HG02571 (cell line): ENCODE data around the gene PLXNA2.

Experiments
- ATAC-seq: cut with Tn5 transposase; IDR thresholded peaks from one replicate; pipeline ENCODE4 v1.9.1; 2021; ENCODE audit warnings: mild to moderate bottlenecking, moderate library complexity; ENCODE audit not compliant: unreplicated experiment

PLXNA2 gene

DNA sequence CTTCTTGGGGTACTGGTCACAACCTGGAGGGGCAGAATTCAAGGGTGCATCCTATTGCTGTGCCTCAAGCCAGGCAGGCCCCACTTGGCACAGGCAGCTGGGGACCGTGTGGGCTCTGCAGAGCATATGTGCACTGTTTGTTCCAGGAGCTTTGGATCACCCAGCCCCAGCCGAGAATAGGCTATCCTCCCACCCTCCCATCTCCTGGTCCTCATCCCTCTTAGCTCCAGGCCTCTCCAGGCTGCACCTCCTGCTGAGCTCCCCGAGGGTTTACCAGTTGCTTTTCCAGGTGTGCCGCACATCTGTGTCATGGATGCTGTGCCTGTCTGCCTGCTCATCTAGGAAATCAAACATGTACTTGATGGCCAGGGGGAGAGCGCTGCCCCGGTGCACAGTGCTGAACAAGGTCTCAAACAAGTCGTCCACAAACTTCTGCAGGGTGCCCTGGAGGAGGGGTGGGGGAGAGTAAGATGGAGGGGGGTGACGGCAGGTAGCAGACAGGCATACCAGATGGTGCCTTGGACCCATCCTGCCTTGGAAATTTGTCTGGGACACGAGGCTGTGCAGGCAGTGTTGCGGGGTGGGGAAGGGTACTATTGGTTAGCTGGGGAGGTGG lies 212.8 kb downstream of the PLXNA2 start:
- ATAC-seq = no peak

DNA sequence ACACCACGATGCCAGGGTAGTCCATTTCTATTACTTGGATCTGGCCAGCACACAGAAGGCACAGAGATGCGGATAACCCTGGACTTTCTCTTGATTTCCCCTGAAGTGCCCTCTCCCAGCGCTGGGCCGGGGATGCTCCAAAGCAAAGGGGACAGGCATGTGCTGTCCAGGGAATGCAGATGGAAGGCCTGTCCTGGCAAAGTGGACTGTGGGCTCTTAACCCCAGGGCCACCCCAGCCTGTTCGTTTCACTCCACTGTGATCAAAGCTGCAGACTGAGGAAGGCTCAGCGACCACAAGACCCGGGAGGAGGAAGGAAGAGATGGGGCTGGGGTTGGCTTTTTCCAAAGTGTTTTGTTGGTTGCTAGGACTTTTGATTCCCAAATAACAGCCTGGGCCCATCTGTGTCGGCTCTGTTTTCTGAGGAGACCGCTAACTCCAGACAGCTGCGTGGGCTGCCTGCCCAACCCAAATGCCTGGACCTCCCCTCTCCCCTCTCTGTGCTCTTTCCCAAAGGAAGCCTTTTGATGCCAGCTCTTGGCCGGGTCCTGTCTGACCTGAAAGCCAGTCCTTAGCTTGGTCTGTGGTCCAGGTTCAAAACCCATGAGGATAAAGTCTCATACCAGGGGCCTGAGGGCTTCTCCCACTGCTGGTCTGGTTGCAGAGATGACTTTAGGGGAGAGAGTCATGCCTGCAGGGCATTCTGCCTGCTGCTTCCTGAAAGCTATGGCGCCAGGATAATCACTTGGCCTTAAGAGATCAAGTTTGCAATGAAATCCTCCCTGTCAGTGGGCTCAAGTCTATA lies 213.7 kb downstream of the PLXNA2 start:
- ATAC-seq = no peak

DNA sequence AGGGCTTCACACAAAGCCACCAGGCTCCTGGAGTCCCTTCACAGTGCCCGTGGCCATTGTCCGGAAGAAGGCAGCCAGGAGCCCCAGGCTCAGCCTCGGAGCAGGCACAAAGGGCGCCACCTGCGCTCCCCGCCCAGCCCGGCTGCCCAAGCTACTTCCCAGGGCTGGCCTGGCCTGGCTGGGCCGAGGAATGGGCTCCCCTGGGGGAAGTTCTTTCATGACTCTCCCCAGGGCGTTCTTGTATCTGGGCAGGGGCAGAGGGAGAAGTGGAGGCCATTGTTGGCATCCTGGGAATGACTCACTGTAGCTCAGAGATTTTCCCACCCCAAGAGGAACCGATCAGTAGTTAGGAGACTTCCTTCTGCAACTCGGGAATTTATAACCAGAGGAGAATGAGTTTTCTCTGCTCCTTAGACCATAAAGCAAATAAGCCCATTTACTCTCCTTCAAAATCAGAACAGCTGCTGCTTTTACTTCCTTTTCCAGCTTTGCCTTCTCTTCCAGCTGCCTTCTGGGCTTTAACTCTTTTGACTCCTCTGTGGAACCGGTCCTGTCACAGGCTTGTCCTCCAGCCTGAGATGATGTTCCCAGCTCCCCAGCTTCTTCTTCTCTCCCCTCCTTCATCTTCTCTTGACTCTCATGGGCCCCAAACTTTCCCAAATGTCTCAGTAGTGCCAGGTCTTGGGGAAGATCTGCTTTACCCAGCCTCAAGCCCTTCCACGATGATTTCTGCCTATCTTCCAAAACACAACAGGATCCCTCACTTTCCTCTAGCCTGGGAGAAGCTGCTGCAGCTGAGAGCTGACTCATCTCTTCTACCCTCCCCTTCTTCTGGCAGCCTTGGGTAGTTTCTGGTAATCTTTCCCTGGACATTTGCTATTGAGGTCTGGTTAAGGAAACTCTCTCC lies 214.6 kb downstream of the PLXNA2 start:
- ATAC-seq = no peak

DNA sequence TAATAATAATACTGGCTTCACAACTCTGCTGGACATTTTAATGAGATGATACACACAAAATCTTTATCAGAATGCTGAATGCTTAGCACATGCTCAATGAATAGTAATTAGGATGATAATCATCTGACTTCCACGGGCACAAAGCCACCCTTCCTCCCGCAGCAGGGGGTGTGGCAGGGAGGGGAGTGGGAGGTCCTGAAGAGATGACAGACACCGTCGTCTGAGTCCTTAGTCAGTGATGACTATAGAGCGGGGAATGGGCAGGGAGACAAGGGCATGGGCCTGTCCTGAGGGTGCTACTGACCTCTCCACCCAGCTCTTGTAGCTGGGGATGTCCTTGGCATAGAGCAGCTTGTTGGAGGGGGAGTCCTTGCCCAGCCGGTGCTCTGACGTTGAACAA lies 215.7 kb downstream of the PLXNA2 start:
- no peak for ATAC-seq

DNA sequence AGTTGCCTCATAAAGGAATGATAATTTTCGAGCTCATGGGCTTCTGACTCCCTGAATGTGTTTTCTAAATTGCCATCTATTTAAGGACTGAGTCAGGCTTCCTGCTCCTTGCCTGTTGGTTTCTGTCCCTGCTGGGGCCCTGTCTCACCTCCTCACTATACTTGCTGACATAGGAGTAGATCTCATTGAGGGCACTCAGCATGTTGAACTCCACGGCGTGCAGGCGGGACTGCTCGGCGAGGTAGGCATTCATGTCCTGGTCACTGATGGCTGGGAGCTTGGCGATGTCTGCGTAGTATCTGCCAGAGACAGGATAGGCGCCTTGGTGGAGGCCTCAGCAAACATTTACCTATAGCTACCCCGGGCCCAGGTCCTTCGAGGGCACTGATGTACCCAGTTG lies 216.3 kb downstream of the PLXNA2 start:
- ATAC-seq = no peak

DNA sequence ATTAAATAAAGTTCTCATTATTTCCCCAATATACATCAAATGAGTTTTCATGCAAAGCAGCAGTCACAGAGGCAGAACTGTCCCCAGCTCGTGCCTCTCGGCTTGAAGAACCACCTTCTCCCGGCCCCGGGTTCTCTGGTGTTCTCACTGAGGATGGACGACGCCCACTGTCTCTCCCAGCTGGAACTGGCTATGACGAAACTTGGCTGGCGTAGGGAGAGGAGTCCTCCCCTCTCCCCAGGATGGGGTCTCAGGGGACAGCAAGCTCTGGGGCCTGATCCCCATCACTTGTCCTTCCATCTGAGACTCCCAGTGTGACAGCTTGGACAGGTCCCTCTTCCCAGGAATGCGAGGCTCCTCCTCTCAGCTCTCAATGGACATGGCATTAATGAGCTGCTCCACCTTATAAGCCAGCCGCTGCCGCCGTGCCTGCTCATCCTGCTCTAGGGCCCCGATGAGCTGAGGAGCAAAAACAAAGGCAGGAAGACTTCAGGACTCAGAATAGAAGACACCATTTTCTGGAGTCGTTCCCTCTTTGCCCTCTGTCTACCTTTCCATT lies 217.2 kb downstream of the PLXNA2 start:
- no peak for ATAC-seq

DNA sequence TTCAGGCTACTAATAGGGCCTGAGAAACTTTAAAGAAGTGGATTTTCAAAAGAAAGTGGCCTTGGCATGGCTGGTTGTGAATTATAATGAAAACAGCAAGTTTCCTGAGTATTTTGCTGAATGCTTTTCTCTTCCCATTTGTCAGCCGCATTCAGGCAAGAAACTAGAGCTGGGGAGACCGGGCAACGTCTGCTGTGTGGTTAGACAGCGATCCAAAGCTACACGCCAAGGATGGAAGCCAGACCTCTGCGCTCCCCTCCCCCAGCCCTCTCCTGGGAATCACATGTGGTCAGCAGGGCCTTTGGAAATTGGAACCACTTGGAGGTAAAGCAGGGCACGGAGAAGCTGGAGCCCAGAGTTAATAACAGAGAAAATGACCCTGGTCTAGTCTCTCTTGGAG lies 219.2 kb downstream of the PLXNA2 start:
- ATAC-seq = no peak

DNA sequence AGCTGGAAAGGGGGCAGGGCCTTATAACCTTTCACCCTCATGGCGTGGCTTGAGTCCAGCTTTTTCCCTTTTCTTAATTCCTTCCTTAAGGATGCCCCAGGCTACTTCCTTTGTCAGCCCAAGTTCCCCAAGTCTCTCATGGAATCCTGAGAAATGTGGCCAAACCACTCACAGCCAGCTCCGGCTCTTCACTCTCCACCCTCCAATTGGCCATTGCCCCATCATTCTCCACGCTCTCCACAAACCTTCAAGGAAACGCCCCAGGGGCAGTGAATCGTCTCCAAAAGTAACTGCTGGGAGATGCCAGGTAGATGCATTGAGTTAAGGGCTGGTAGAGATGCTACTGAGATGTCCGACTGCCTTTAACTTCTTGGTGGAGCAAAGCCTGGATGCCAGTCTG lies 219.8 kb downstream of the PLXNA2 start:
- ATAC-seq = no peak

DNA sequence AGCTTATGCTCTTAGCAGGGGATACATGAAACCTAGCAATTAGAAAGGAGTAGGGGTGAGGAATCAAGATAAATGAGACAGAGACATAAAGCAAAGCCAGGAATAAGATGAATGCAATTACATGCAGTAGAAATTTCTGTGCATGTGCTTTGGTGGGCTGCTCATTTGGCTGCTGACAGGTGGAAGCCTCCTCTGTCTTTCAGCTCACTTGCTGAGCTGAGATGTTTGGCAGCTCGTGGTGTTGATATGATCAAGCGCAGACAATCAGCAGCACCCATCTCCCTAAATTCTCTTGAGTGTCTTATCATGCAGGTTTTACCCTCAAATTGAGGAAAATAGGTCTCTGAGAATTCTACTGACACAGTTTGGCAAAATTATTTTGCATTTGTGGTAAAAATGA lies 224.9 kb downstream of the PLXNA2 start:
- ATAC-seq = no peak

DNA sequence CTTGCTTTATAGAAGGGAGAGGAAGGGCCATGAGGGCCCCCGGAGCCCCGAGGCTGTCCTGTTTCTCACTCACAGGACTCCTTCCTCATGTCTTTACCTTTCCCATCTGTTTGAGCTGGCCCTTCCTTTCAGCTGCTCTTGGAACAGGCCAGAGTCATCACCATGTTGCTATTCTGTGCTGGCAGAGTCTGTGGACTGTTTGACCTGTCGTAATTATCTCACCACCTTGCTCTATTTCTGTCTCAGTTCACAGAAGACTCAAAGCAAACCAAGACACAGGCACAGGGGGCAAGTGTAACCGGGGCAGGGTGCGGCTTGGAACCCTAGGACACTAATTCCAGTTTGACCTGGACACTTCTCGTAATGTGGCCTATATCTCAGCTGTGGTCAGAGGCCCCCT lies 228.9 kb downstream of the PLXNA2 start:
- ATAC-seq = no peak

DNA sequence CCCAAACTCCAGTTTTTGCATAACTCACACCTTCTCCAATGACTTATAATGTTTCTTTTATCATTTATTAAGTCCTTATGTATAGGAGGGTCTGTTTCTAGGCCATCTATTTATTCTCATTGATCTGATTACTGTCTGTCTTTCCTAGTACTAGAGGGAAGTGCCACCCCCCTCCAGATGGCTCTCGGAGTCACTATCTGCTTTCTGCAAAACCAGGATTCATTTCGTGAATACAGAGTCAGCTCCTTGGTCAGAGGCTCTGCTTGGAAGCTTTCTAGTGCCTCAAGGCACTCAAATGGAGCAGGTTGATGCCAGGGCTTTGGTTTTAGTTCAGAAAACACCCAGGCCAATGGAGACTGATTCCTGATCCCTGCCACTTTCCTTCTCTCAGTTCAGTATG lies 231.0 kb downstream of the PLXNA2 start:
- no peak for ATAC-seq

DNA sequence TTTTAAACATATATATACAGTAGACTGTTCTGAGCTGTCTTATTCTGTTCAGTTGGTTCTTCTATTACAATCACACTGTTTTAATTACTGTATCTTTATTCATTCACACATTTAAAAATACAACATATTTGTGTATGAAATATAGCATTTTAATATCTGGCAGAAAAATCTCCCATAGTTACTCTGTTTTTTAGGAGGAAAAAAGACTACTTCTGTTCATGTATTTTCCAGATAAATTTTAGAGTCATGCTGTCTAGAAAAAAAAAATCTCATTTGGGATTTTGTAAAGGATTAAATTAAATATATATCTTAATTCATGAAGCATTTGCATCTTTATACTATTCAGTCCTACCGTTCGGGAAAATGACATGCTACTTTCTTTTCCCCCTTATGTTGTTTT lies 231.5 kb downstream of the PLXNA2 start:
- ATAC-seq = no peak

DNA sequence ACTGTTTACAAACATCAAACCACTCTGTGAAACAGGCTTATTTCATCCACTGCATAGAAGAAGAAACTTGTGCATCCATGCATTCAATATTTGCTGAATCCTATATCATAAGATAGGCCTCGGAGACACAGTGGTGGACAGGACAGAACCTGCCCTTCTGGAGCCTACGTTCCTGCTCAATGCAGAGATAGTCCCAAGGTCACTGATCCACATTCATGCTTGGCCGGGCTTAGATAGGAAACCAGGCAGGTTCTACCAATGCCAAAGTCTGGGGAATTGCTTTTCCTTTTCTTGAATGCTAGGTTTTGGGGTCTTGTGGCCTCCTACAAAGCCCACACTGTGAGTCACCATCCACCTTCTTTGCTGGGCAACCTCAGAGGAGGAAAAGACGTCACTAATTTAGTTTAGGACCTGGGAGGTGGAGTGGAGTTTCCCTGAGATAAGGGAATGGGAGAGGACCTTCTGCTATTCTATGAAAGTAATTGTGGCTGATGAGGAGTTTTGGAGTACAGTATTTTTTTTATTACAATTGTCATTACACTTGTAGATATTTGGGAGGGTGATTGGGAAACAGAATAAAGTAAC lies 233.6 kb downstream of the PLXNA2 start:
- no peak for ATAC-seq

DNA sequence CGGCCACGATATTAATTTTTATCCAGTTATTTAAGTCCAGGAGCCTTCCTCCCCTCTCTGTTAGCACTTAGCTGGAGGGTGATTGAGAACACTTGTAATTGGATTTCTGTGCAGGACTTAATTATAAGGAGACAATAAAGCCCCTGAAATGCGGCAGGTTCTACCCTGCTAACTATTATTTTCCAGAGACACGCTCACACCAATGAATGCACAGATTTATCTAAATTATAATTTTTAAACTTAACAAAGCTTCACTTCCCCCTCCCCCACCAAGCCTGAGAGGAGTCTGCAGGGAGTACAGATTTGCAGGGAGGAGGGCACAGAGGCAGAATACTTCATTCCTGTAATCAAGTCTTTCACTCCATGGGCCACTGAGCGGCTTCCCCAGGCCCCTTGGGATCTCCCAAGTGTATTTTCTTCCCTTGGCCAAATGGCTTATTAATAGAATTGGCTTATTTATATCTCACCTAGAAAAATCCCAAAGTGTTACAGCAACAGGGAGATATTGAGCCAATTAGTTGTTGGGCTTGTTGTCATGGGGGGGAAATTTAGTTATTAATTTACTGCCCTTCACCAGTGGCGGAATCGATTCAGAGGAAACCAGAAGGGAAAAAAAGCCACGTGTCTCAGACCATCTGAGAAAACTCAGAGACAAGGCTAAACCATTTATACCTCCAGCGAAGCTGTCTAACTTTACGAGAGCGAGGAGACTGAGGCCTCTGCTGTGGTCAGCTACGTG lies 234.3 kb downstream of the PLXNA2 start:
- no peak for ATAC-seq

DNA sequence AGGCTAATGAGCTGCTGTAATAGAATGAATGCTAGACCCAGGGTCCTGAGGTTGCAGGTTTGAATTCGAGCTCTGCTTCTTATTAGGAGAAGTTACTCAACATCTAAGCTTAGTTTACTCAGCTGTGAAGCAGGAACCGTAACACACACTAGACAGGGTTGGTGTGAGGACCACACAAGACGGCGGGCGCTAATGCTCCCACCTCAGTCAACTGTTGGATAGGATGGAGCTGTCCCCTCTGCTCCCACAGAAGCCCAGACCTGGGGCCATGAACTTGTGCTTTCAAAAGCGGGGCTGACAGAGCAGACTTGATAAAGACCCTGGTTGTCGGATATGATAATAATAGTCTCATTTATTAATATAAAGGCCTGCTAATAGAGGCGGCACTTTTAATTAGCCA lies 234.9 kb downstream of the PLXNA2 start:
- no peak for ATAC-seq

DNA sequence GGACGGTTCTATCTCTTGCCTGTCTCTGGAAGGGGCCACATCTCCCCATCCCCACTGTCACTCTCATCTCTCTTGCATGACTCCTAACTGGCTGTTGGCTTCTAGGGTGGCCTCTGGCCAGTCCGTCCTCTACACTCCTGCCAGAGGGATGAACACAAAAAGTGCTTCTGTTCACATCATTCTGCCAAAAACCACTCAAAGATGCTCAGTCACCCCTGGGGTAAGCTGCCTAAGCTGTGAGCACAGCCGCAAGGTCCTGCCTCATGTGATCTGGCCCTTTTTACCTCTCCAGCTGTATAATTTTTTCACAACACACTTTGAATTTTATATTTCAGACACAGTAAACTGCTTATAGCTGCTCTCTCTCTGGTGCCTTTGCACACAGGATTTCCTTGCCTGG lies 235.7 kb downstream of the PLXNA2 start:
- no peak for ATAC-seq

DNA sequence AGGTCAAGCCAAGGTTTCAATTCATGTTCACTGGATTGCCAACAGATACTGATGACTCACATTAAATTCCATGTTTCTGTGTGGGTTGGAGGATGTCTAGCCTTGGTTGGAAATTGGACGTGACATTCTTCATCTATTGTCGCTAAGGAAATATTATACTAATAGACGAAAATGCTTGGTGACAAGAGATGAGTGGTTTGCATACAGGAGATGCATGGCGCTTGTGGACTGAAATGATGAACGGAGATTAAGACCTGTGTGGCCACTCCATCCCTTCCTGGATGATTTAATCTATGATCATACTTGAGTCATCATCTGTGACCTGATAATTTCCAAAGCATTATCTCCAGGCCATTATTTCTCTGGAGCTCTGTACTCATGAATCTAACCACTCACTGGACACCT lies 236.2 kb downstream of the PLXNA2 start:
- ATAC-seq = no peak

DNA sequence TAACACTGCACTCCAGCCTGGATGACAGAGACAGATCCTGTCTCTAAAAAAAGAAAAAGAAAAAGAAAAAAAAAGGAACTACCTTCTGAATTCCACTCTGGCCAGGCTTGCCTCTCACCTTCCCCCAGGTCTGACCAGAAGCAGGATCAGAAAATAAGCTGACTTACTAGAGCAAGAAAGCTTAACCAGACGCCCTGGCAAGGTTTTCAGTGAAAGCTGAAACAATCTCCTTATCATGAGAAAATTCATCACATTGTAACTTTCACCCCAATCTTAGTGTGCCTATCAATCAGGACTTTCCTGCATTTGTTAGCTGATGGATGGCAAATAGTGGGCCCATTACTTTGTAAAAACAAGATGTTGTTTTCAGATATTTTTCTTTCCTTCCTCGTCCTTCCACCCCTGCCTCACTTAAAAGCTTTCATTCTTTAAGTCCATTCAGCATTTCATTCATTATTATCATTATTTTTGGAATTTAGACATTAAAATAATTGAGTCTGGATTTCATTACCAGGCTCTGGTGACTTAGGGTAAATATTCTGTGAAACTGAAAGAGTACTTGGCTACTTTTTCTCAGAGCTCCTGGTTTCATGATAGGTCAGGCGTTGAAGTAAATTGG lies 236.8 kb downstream of the PLXNA2 start:
- no peak for ATAC-seq

DNA sequence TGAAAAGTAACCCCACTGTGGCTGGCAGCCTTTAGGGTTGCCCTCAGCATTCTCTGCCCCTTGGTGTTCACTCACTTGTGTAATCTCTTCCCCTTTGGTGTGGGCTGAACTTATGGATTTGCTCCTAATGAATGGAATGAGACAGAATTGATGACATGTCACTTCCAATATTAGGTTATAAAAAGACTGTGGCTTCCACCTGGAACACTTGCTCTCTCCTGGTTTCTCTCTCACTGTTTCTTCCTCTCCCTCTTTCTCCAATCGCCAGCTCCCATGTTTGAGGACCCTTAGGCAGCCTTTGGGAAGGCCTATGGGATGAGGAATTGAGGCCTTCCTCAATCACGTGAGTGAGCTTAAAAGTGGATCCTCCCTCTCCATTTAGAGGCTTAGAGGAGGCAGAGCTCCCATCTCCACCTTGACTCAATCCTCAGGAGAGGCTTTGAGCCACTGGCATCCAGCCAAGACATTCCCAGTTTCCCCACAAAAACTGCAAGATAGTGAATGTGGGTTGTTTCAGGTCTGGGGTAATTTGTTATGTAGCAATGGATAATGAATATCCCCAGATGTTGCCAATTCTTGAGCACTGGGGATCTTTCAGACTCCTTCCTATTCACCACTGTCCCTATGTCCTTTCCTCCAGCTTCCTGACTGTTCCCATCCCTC lies 237.8 kb downstream of the PLXNA2 start:
- no peak for ATAC-seq
